H1 (cell line): ENCODE results near the gene ACOT9. TPM values are rescaled to one million over a fixed set of nuclear protein-coding genes. Genes with fewer than 3 reads are reported as not detected.

Experiments used
- CTCF ChIA-PET: fragments of 300-600 bp; sonication (Branson Sonifier 250); formaldehyde crosslinking; loops from one replicate; lab custom pipeline; 2021; ENCODE audit not compliant: partially characterized antibody; lab: Charles Lee
- POLR2A ChIA-PET: fragments of 300-600 bp; sonication (Branson Sonifier 250); formaldehyde crosslinking; loops from one replicate; lab custom pipeline; 2021; ENCODE audit warnings: inconsistent platforms; ENCODE audit not compliant: partially characterized antibody; lab: Charles Lee
- DNase-seq, 2 experiments: peaks; one replicate each; pipeline versions ENCODE4 v3.0.0 to v3.0.0-alpha.2; 2010 to 2022; ENCODE audit warnings: low spot score in 2 of 2, low read depth in 1 of 2, mixed read lengths in 1 of 2
- FAIRE-seq: peaks from 2 replicates; lab custom pipeline; 2011; peaks lifted over from hg19 to GRCh38; lab: Jason Lieb, UNC
- H2AFZ ChIP-seq: 2 replicates; pipeline ENCODE4 v1.8.1; 2012; ENCODE audit warnings: low read length, inconsistent platforms
- H2AK5ac ChIP-seq: 2 replicates; pipeline ENCODE4 v1.6.1; 2013; ENCODE audit warnings: low read depth, low read length
- H2BK120ac ChIP-seq: replicated peaks from 2 replicates; pipeline ENCODE3; 2013; ENCODE audit warnings: low read depth, low read length, inconsistent platforms
- H2BK12ac ChIP-seq: 2 replicates; pipeline ENCODE4 v1.6.1; 2013; ENCODE audit warnings: low read depth, low read length
- H2BK15ac ChIP-seq: 2 replicates; pipeline ENCODE4 v1.6.1; 2013; ENCODE audit warnings: low read length
- H2BK20ac ChIP-seq: 2 replicates; pipeline ENCODE4 v1.6.1; 2013; ENCODE audit warnings: low read length
- H2BK5ac ChIP-seq: 2 replicates; pipeline ENCODE4 v1.6.1; 2013; ENCODE audit warnings: low read depth, low read length
- H3K14ac ChIP-seq: 2 replicates; pipeline ENCODE4 v1.6.1; 2013; ENCODE audit warnings: inconsistent platforms; ENCODE audit not compliant: insufficient read length
- H3K18ac ChIP-seq: 2 replicates; pipeline ENCODE4 v1.6.1; 2013; ENCODE audit warnings: low read length; ENCODE audit errors: extremely low read depth
- H3K23ac ChIP-seq: 2 replicates; pipeline ENCODE4 v1.6.1; 2013; ENCODE audit warnings: inconsistent platforms; ENCODE audit not compliant: insufficient read length
- H3K23me2 ChIP-seq: 2 replicates; pipeline ENCODE4 v1.6.1; 2013; ENCODE audit warnings: low read depth, low read length
- H3K27ac ChIP-seq: 2 replicates; pipeline ENCODE4 v1.6.1; 2011; ENCODE audit warnings: low read depth, low read length, inconsistent platforms
- H3K27me3 ChIP-seq, 4 experiments: replicated peaks in 1 of 4; 1 replicate in 1 of 4; 2 replicates in 3 of 4; pipeline versions ENCODE4 v1.6.1 to v1.8.1; 2011 to 2013; ENCODE audit warnings: low read length in 3 of 4, mild to moderate bottlenecking in 3 of 4, inconsistent platforms in 2 of 4, mixed read lengths in 2 of 4, moderate library complexity in 1 of 4; ENCODE audit not compliant: control insufficient read depth in 3 of 4, insufficient read depth in 3 of 4; ENCODE audit errors: extremely low read depth in 1 of 4
- H3K36me3 ChIP-seq, 4 experiments: 2 replicates each; pipeline versions ENCODE4 v1.6.1 to v1.8.1; 2011 to 2013; ENCODE audit warnings: mild to moderate bottlenecking in 4 of 4, low read length in 3 of 4, moderate library complexity in 2 of 4, control low read depth in 1 of 4, inconsistent platforms in 1 of 4; ENCODE audit not compliant: insufficient read depth in 4 of 4, control insufficient read depth in 2 of 4
- H3K4ac ChIP-seq: replicated peaks from 2 replicates; pipeline ENCODE3; 2013; ENCODE audit warnings: low read length, low read depth, mixed read lengths, inconsistent platforms; ENCODE audit not compliant: insufficient read length
- H3K4me1 ChIP-seq, 4 experiments: replicated peaks in 1 of 4; 1 replicate in 1 of 4; 2 replicates in 3 of 4; pipeline versions ENCODE4 v1.6.1 to v1.8.1; 2011 to 2013; ENCODE audit warnings: low read length in 3 of 4, inconsistent platforms in 2 of 4, mixed read lengths in 1 of 4; ENCODE audit not compliant: insufficient read depth in 4 of 4, control insufficient read depth in 3 of 4
- H3K4me2 ChIP-seq, 2 experiments: 2 replicates each; pipeline versions ENCODE4 v1.6.1 to v1.8.1; 2011 to 2013; ENCODE audit warnings: low read depth in 2 of 2, low read length in 2 of 2, control low read depth in 1 of 2, inconsistent platforms in 1 of 2, mild to moderate bottlenecking in 1 of 2; ENCODE audit not compliant: insufficient read depth in 1 of 2
- H3K4me3 ChIP-seq, 4 experiments: fragments of 200-600, 300-600 bp in 1 of 4; sonication (generic), shearing (Covaris generic), sonication (Bioruptor Twin) in 1 of 4; 2 replicates each; pipeline versions ENCODE4 v1.5.1 to v1.8.1; 2011 to 2016; ENCODE audit warnings: low read length in 4 of 4, low read depth in 3 of 4, control low read depth in 2 of 4, inconsistent platforms in 2 of 4, mild to moderate bottlenecking in 2 of 4, mixed read lengths in 1 of 4, moderate library complexity in 1 of 4; ENCODE audit not compliant: insufficient read depth in 2 of 4; ENCODE audit errors: extremely low read depth in 1 of 4
- H3K56ac ChIP-seq: replicated peaks from 2 replicates; pipeline ENCODE3; 2013; ENCODE audit warnings: low read depth, mild to moderate bottlenecking, mixed read lengths, low read length, inconsistent platforms; ENCODE audit not compliant: insufficient read length
- H3K79me1 ChIP-seq: 2 replicates; pipeline ENCODE4 v1.6.1; 2013; ENCODE audit warnings: low read depth, low read length, control low read depth
- H3K79me2 ChIP-seq, 2 experiments: 2 replicates each; pipeline versions ENCODE4 v1.6.1 to v1.8.1; 2012 to 2013; ENCODE audit warnings: low read length in 2 of 2, mild to moderate bottlenecking in 2 of 2, inconsistent platforms in 1 of 2; ENCODE audit not compliant: insufficient read depth in 2 of 2, control insufficient read depth in 1 of 2
- H3K9ac ChIP-seq, 4 experiments: replicated peaks in 1 of 4; 1 replicate in 1 of 4; 2 replicates in 3 of 4; pipeline versions ENCODE4 v1.6.1 to v1.8.1; 2011 to 2013; ENCODE audit warnings: low read depth in 3 of 4, low read length in 3 of 4, control low read depth in 2 of 4, mild to moderate bottlenecking in 2 of 4, moderate library complexity in 2 of 4, inconsistent platforms in 1 of 4; ENCODE audit errors: extremely low read depth in 1 of 4
- H3K9me3 ChIP-seq, 2 experiments: 2 replicates each; pipeline versions ENCODE4 v1.6.1 to v1.8.1; 2012 to 2013; ENCODE audit warnings: mild to moderate bottlenecking in 2 of 2, moderate library complexity in 2 of 2, control low read depth in 1 of 2, inconsistent platforms in 1 of 2, low read depth in 1 of 2, low read length in 1 of 2, mixed read lengths in 1 of 2; ENCODE audit not compliant: insufficient read depth in 2 of 2
- H4K20me1 ChIP-seq, 2 experiments: replicated peaks in 1 of 2; 2 replicates each; pipeline versions ENCODE3 to v1.8.1; 2011 to 2013; ENCODE audit warnings: inconsistent platforms in 2 of 2, low read length in 2 of 2, mild to moderate bottlenecking in 1 of 2; ENCODE audit not compliant: insufficient read depth in 2 of 2, control insufficient read depth in 1 of 2
- H4K5ac ChIP-seq: 2 replicates; pipeline ENCODE4 v1.6.1; 2013; ENCODE audit warnings: low read length, low read depth, mixed read lengths, inconsistent platforms; ENCODE audit not compliant: insufficient read length
- H4K8ac ChIP-seq: 2 replicates; pipeline ENCODE4 v1.8.0; 2013; ENCODE audit warnings: mild to moderate bottlenecking, moderate library complexity, low read length, inconsistent platforms; ENCODE audit not compliant: insufficient read depth; ENCODE audit errors: extremely low read depth
- H4K91ac ChIP-seq: replicated peaks from 2 replicates; pipeline ENCODE3; 2013; ENCODE audit warnings: low read length, mixed read lengths, inconsistent platforms; ENCODE audit not compliant: insufficient read length
- BCL11A ChIP-seq, 2 experiments: IDR thresholded peaks; one replicate each; pipeline ENCODE4 v1.6.1; 2011; ENCODE audit warnings: low read depth in 2 of 2, low read length in 2 of 2, mild to moderate bottlenecking in 2 of 2
- CBX5 ChIP-seq: fragments of 300-800, 300-1000 bp; sonication (generic); IDR thresholded peaks from 2 replicates; pipeline ENCODE4 v1.7.1; 2016; ENCODE audit warnings: antibody characterized with exemption, low read length, low read depth
- CBX8 ChIP-seq: fragments of 300-800, 300-1000 bp; sonication (generic); IDR thresholded peaks from 2 replicates; pipeline ENCODE4 v1.7.1; 2016; ENCODE audit warnings: low read depth, low read length, borderline replicate concordance
- CHD1 ChIP-seq: IDR thresholded peaks from 2 replicates; pipeline ENCODE4 v1.6.1; 2012; ENCODE audit warnings: low read depth, low read length, improper control_type of control experiment
- GABPA ChIP-seq: IDR thresholded peaks from 2 replicates; pipeline ENCODE4 v1.6.1; 2011; ENCODE audit warnings: mild to moderate bottlenecking, low read length, moderate library complexity, borderline replicate concordance; ENCODE audit not compliant: insufficient read depth
- KDM4A ChIP-seq: IDR thresholded peaks from one replicate; pipeline ENCODE4 v1.7.1; 2012; ENCODE audit warnings: low read depth, mild to moderate bottlenecking, moderate library complexity, low read length, inconsistent platforms; ENCODE audit not compliant: severe bottlenecking
- SIX5 ChIP-seq: IDR thresholded peaks from 2 replicates; pipeline ENCODE4 v1.6.1; 2011; ENCODE audit warnings: mild to moderate bottlenecking, low read depth, low read length
- SP4 ChIP-seq: IDR thresholded peaks from 2 replicates; pipeline ENCODE4 v1.6.1; 2012; ENCODE audit warnings: low read length, inconsistent platforms
- TAF7 ChIP-seq: optimal IDR thresholded peaks from 2 replicates; pipeline ENCODE3; 2011; ENCODE audit warnings: low read depth, mild to moderate bottlenecking, inconsistent platforms, low read length, moderate library complexity, borderline replicate concordance
- ZNF274 ChIP-seq: IDR thresholded peaks from 2 replicates; pipeline ENCODE4 v1.7.0; 2012; ENCODE audit warnings: low read length, borderline replicate concordance; ENCODE audit errors: extremely low read depth
- WGBS, 2 experiments: shearing (Covaris generic) in 1 of 2; methylation state at CpG; one replicate each; pipeline versions ENCODE4 v1.1.6 to v1.1.7; 2013 to 2015; ENCODE audit warnings: low lambda C conversion rate in 2 of 2, mixed read lengths in 2 of 2, inconsistent platforms in 1 of 2, low coverage in 1 of 2, missing lambda C conversion rate in 1 of 2; ENCODE audit not compliant: insufficient replicate concordance in 2 of 2, insufficient coverage in 1 of 2, insufficient read length in 1 of 2; ENCODE audit errors: extremely low coverage in 1 of 2, missing lambda C conversion rate in 1 of 2; 5-methylcytosine and 5-hydroxymethylcytosine counted together
- polyA plus RNA-seq, 7 experiments: library from polyadenylated mRNA; depleted of rRNA in 3 of 7; stranded (reverse) in 5 of 7; unstranded in 2 of 7; fragments of >200 nt in 5 of 7; fragments of 200-250 nt in 2 of 7; gene quantifications; 1 replicate in 5 of 7; 2 replicates in 1 of 7; 4 replicates in 1 of 7; pipeline versions ENCODE4 v1.2.1 to v1.2.3, GENCODE V29; 2011 to 2013; ENCODE audit warnings: missing spikeins in 2 of 7, mixed read lengths in 2 of 7
- total RNA-seq: library from RNA; stranded (reverse); fragmentation: NEBNext Ultra II Directional; extraction: Animal tissue kit (Norgen Biotek cat#: 25700); gene quantifications from 2 replicates; pipeline ENCODE4 v1.2.1, GENCODE V29; 2021
- TF ChIP-seq, protein P1 (sequence below), 3 experiments: IDR thresholded peaks; 1 replicate in 2 of 3; 2 replicates in 1 of 3; pipeline versions ENCODE4 v1.5.1 to v1.6.1; 2011; ENCODE audit warnings: low read length in 3 of 3, mild to moderate bottlenecking in 3 of 3, inconsistent platforms in 2 of 3, low read depth in 1 of 3, moderate library complexity in 1 of 3; ENCODE audit not compliant: insufficient read depth in 1 of 3; ENCODE audit errors: control extremely low read depth in 1 of 3

The ACOT9 gene
- total and polyA plus RNA-seq, 2 of the 8 experiments (the other 6 are each of a cell fraction or from before 2014, with no cell fraction given), result 20.7 to 39.5 TPM

DNA sequence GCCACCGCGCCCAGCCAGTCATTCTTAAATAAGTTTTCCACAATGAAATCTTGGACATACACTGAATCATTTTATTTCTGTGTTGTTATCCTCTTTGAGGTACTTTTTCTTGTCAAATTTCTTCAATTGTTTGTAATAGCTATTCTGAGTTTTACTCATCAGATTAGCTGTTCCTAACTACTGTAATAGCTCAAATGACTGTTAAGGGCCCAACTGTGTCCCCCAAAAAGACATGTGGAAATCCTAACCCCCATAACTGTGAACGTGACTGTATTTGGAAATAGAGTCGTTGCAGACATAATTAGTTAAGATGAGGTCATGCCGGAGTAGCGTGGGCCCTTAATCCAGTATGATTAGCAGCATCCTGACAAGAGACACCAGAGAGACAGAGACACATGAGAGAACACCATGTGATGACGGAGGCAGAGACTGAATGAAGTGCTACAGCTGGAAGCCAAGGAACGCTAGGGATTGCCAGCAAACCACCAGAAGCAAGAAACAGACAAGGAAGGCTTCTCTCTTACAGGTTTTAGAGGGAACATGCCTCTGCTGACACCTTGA, 22.9 kb downstream of the ACOT9 start:
- Histone ChIP-seq H3K14ac (no peak overlapping the region), H3K27ac (no peak overlapping the region), H3K4me2 (no peak overlapping the region), H2BK15ac (no peak overlapping the region), H3K4me3 (no peak overlapping the region), H3K9me3 (no peaks in the 10 kb centered on the region), H3K4ac (no peak overlapping the region), H3K27me3 (no peaks in the 10 kb centered on the region), H4K5ac (no peak overlapping the region), H4K8ac (no peak overlapping the region), H2BK20ac (no peak overlapping the region), H4K91ac (no peak overlapping the region), H2BK12ac (no peak overlapping the region), H2AFZ (no peak overlapping the region), H3K23ac (no peak overlapping the region), H3K23me2 (no peaks in the 10 kb centered on the region), H4K20me1 (no peaks in the 10 kb centered on the region), H3K79me2 (no peaks in the 10 kb centered on the region), H2BK5ac (no peak overlapping the region), H3K36me3 (peaks cover 0 to 18% (median 7%) of the 10 kb centered on the region in 4 experiments; a peak in 3 of 8 replicates), H3K79me1 (no peaks in the 10 kb centered on the region), H3K9ac (no peak overlapping the region), H2AK5ac (no peak overlapping the region), H2BK120ac (no peak overlapping the region), H3K18ac (no peak overlapping the region), H3K56ac (no peak overlapping the region), H3K4me1 (no peaks in the 10 kb centered on the region)
- POLR2A ChIA-PET, result no interaction called here
- DNase-seq (no peak), FAIRE-seq (no peak)
- WGBS, 2 experiments, result 91% methylated on average over 8 of the region's 8 CpGs; no CpG with 5 or more reads in 1 of the 2 experiments
- CTCF ChIA-PET, result interaction anchor here (0.9 kb wide), 1 partner anchor 37 kb away, joined by 3 read pairs; no protein-coding TSS in a partner anchor
- TF ChIP-seq TAF7 (no peak), BCL11A (IDR thresholded peaks at IDR 0.05; ENCODE audit: low read depth in 2 of 2, low read length in 2 of 2) (no peak), ZNF274 (no peak), CBX8 (no peak), CBX5 (no peak), SIX5 (no peak), KDM4A (no peak), GABPA (no peak), SP4 (no peak), CHD1 (no peak)
- TF ChIP-seq, protein P1, sequence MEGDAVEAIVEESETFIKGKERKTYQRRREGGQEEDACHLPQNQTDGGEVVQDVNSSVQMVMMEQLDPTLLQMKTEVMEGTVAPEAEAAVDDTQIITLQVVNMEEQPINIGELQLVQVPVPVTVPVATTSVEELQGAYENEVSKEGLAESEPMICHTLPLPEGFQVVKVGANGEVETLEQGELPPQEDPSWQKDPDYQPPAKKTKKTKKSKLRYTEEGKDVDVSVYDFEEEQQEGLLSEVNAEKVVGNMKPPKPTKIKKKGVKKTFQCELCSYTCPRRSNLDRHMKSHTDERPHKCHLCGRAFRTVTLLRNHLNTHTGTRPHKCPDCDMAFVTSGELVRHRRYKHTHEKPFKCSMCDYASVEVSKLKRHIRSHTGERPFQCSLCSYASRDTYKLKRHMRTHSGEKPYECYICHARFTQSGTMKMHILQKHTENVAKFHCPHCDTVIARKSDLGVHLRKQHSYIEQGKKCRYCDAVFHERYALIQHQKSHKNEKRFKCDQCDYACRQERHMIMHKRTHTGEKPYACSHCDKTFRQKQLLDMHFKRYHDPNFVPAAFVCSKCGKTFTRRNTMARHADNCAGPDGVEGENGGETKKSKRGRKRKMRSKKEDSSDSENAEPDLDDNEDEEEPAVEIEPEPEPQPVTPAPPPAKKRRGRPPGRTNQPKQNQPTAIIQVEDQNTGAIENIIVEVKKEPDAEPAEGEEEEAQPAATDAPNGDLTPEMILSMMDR (IDR thresholded peaks at IDR 0.05; ENCODE audit: control extremely low read depth in 1 of 3, insufficient read depth in 1 of 3, low read depth in 1 of 3, low read length in 3 of 3), result no peak
